Ishikawa (cell line): ENCODE data around the gene SYNJ1.

ENCODE experiments used
- CEBPB ChIP-seq: IDR thresholded peaks from 2 replicates; pipeline ENCODE4 v1.6.1; 2012
- FOXM1 ChIP-seq: IDR thresholded peaks from 2 replicates; pipeline ENCODE4 v1.6.1; 2012; ENCODE audit warnings: low read depth, borderline replicate concordance
- MAX ChIP-seq: IDR thresholded peaks from 2 replicates; pipeline ENCODE4 v1.6.1; 2012
- NFIC ChIP-seq: IDR thresholded peaks from 2 replicates; pipeline ENCODE4 v1.6.1; 2012
- REST ChIP-seq: IDR thresholded peaks from 2 replicates; pipeline ENCODE4 v1.6.1; 2012; ENCODE audit warnings: low read depth, mild to moderate bottlenecking
- TAF1 ChIP-seq: IDR thresholded peaks from 2 replicates; pipeline ENCODE4 v1.6.1; 2012; ENCODE audit warnings: low read depth, mild to moderate bottlenecking
- TCF12 ChIP-seq: IDR thresholded peaks from 2 replicates; pipeline ENCODE4 v1.6.1; 2012; ENCODE audit warnings: low read depth
- YY1 ChIP-seq: IDR thresholded peaks from 2 replicates; pipeline ENCODE4 v1.6.1; 2012; ENCODE audit warnings: low read depth

GRCh38 chr21:32733356-32733755 lies 5.5 kb upstream of the SYNJ1 start:
- TF ChIP-seq TAF1 (no peak), YY1 (no peak), MAX (no peak), FOXM1 (no peak), CEBPB (no peak), REST (no peak), TCF12 (no peak), NFIC (no peak)
